GM23248 (cell line): ENCODE data around the gene SH3RF1.

Experiments
- EZH2 ChIP-seq: fragments of 200-600 bp; sonication (generic); IDR thresholded peaks from 2 replicates; pipeline ENCODE4 v1.6.1; 2018; ENCODE audit warnings: antibody characterized with exemption, mild to moderate bottlenecking; ENCODE audit not compliant: insufficient read depth, poor library complexity, severe bottlenecking
- EZH2phosphoT487 ChIP-seq: fragments of 200-600 bp; sonication (generic); IDR thresholded peaks from 2 replicates; pipeline ENCODE4 v1.6.1; 2018; ENCODE audit warnings: antibody characterized with exemption, moderate library complexity, mild to moderate bottlenecking, low read depth; ENCODE audit not compliant: insufficient read depth

DNA sequence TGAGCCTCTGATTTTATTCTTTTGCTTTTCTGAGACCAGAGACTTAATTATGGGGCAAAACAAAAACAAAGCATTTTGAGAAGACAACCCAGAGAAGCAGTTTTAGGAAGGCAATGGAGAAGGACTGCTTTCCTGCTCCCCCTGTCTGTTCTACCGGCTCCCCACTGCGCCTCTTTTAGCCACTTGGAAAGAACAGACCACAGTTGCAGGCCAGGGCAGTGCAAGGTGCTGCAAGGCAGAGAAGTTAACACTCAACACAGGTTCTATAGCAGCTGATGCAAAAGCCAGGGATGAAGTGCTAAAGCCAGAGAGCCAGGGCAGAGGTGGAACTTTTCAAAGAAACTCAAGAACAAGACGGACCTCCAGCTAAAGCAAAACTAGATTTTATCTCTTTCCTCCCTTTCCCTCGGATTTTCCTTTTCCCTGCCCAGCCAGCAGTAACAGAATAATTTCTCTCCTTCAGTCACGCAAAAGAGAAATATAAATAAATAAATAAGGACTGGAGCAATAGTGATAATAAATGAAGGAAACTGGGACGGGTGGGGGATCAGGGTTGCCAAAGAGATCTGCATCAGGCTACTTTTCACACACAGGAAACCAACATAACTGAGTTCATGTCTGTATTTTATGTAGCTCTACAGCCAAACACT is 10.4 kb downstream of the SH3RF1 start:
- TF ChIP-seq EZH2 (no peak), EZH2phosphoT487 (no peak)
